HG02870 (cell line): ENCODE data around the gene TUFT1.
A peak's percentile ranks its signal among the peaks of the same experiment; 100 is the strongest.
"Not testable (repeated sequence)": the region's sequence is repeated elsewhere in the genome, so short reads cannot be mapped to it uniquely, and the experiment has no call there.

Experiments
- ATAC-seq: cut with Tn5 transposase; IDR thresholded peaks from one replicate; pipeline ENCODE4 v1.9.1; 2021; ENCODE audit warnings: mild to moderate bottlenecking, moderate library complexity; ENCODE audit not compliant: unreplicated experiment

TUFT1 gene

GRCh38 chr1:151578941-151579340, 38.8 kb downstream of the TUFT1 start:
- ATAC-seq = no peak

- ATAC-seq = no peak
Measured at GRCh38 chr1:151579436-151580225, 39.5 kb downstream of the TUFT1 start.

GRCh38 chr1:151581451-151581850, 41.3 kb downstream of the TUFT1 start:
- ATAC-seq = no peak

- no peak for ATAC-seq
Measured at GRCh38 chr1:151581921-151582320, 41.8 kb downstream of the TUFT1 start.

GRCh38 chr1:151583796-151584195, 43.7 kb downstream of the TUFT1 start:
- ATAC-seq = no peak

- no peak for ATAC-seq
Measured at GRCh38 chr1:151584278-151584677, 44.2 kb downstream of the TUFT1 start.

GRCh38 chr1:151584780-151585179, 44.7 kb downstream of the TUFT1 start:
- no peak for ATAC-seq

GRCh38 chr1:151585622-151586021, 45.5 kb downstream of the TUFT1 start:
- no peak for ATAC-seq

- no peak for ATAC-seq
Measured at GRCh38 chr1:151590961-151591360, 50.9 kb downstream of the TUFT1 start.

- ATAC-seq = no peak
Measured at GRCh38 chr1:151593730-151594129, 53.6 kb downstream of the TUFT1 start.

GRCh38 chr1:151594143-151594625, 54.1 kb downstream of the TUFT1 start:
- no peak for ATAC-seq

- ATAC-seq = no peak
Measured at GRCh38 chr1:151596166-151596953, 56.3 kb downstream of the TUFT1 start.

GRCh38 chr1:151602550-151602949, 62.4 kb downstream of the TUFT1 start:
- not testable (repeated sequence) for ATAC-seq

GRCh38 chr1:151604291-151604690, 64.2 kb downstream of the TUFT1 start:
- no peak for ATAC-seq

- no peak for ATAC-seq
Measured at GRCh38 chr1:151606384-151606783, 66.3 kb downstream of the TUFT1 start.

GRCh38 chr1:151606857-151607256, 66.7 kb downstream of the TUFT1 start:
- no peak for ATAC-seq

GRCh38 chr1:151610142-151610541, 70.0 kb downstream of the TUFT1 start:
- ATAC-seq = no peak

GRCh38 chr1:151611288-151611790, 71.2 kb downstream of the TUFT1 start:
- no peak for ATAC-seq

GRCh38 chr1:151611832-151612500, 71.9 kb downstream of the TUFT1 start, which contains the start of gene SNX27:
SNX27 (plus strand) TSS chr1:151612050; CDS start chr1:151612202, 152 bp downstream.
- ATAC-seq = peak; percentile 90

- peak; percentile 17 for ATAC-seq
Measured at GRCh38 chr1:151612501-151613281, 72.6 kb downstream of the TUFT1 start.
